HepG2 (cell line): ENCODE measurements around the gene HCRTR1. TPM values are rescaled to one million over a fixed set of nuclear protein-coding genes. Genes with fewer than 3 reads are reported as not detected.

ENCODE experiments used
- ATAC-seq: fragments of 200-7000 bp; cut with Tn5 transposase; 3 replicates; pipeline ENCODE4 v1.9.1; 2020; ENCODE audit warnings: mild to moderate bottlenecking, moderate library complexity
- BruUV-seq: library from RNA; stranded (reverse); fragments of 400-500 nt; replicated peaks from 2 replicates; lab custom pipeline; 2021; lab: Mats Ljungman, UMichigan
- CTCF ChIA-PET: fragments of 300-600 bp; formaldehyde crosslinking; extraction: SDS; loops from one replicate; lab custom pipeline; 2021; ENCODE audit warnings: low total read pairs, inconsistent platforms, low intra/inter-chr PET ratio; lab: Yijun Ruan, JAX
- POLR2A ChIA-PET: fragments of 350-600 bp; sonication (Branson Sonifier 250); formaldehyde crosslinking; loops from one replicate; lab custom pipeline; 2020; ENCODE audit warnings: antibody characterized with exemption, inconsistent platforms; lab: Yijun Ruan, JAX
- DNase-seq: peaks from one replicate; pipeline ENCODE4 v3.0.0-alpha.2; 2015; ENCODE audit warnings: low spot score
- FAIRE-seq: peaks from 3 replicates; lab custom pipeline; 2011; peaks lifted over from hg19 to GRCh38; lab: Jason Lieb, UNC
- H2AFZ ChIP-seq: one replicate; pipeline ENCODE4 v1.6.1; 2011; ENCODE audit warnings: low read length, inconsistent platforms
- H3K27ac ChIP-seq: fragments of 300-600 bp; 3 replicates; pipeline ENCODE4 v1.8.0; 2011; ENCODE audit warnings: mixed run types, mild to moderate bottlenecking, mixed read lengths, low read length, inconsistent platforms; ENCODE audit not compliant: insufficient read depth; ENCODE audit errors: extremely low read length
- H3K27me3 ChIP-seq, 2 experiments: fragments of 200-600 bp in 1 of 2; 2 replicates in 1 of 2; 3 replicates in 1 of 2; pipeline versions ENCODE4 v1.6.0 to v1.8.0; 2011; ENCODE audit warnings: low read length in 2 of 2, mild to moderate bottlenecking in 2 of 2, moderate library complexity in 2 of 2, inconsistent platforms in 1 of 2; ENCODE audit not compliant: insufficient read depth in 2 of 2, control insufficient read depth in 1 of 2
- H3K36me3 ChIP-seq, 2 experiments: fragments of 200-600 bp in 1 of 2; replicated peaks in 1 of 2; 2 replicates in 1 of 2; 3 replicates in 1 of 2; pipeline versions ENCODE4 v1.5.1 to v1.8.0; 2011; ENCODE audit warnings: low read length in 2 of 2, inconsistent platforms in 1 of 2; ENCODE audit not compliant: insufficient read depth in 2 of 2, control insufficient read depth in 1 of 2
- H3K4me1 ChIP-seq: 2 replicates; pipeline ENCODE4 v1.5.1; 2012; ENCODE audit warnings: low read length, inconsistent platforms; ENCODE audit not compliant: insufficient read depth
- H3K4me2 ChIP-seq: 2 replicates; pipeline ENCODE4 v1.6.0; 2011; ENCODE audit warnings: low read depth, low read length, inconsistent platforms
- H3K4me3 ChIP-seq, 3 experiments: fragments of 200-600 bp in 1 of 3; sonication (generic), shearing (Covaris generic) in 1 of 3; replicated peaks in 1 of 3; 2 replicates each; pipeline ENCODE4 v1.5.1; 2011 to 2016; ENCODE audit warnings: low read length in 3 of 3, inconsistent platforms in 2 of 3, low read depth in 2 of 3, mild to moderate bottlenecking in 2 of 3, control low read depth in 1 of 3, mixed read lengths in 1 of 3; ENCODE audit not compliant: insufficient read depth in 1 of 3
- H3K79me2 ChIP-seq: one replicate; pipeline ENCODE4 v1.6.1; 2011; ENCODE audit warnings: low read length, inconsistent platforms; ENCODE audit not compliant: insufficient read depth
- H3K9ac ChIP-seq: 2 replicates; pipeline ENCODE4 v1.6.0; 2011; ENCODE audit warnings: mild to moderate bottlenecking, low read depth, low read length, inconsistent platforms; ENCODE audit not compliant: insufficient read depth
- H3K9me3 ChIP-seq: 2 replicates; pipeline ENCODE4 v1.5.1; 2012; ENCODE audit warnings: mild to moderate bottlenecking, low read length
- H4K20me1 ChIP-seq: 2 replicates; pipeline ENCODE4 v1.6.0; 2011; ENCODE audit warnings: inconsistent platforms, mild to moderate bottlenecking, low read length, moderate library complexity; ENCODE audit not compliant: insufficient read depth
- GZF1 ChIP-seq: sonication (generic); formaldehyde crosslinking; IDR thresholded peaks from 2 replicates; pipeline ENCODE4 v1.5.1; 2020; ENCODE audit warnings: mild to moderate bottlenecking, missing genetic modification reagents
- MLLT10 ChIP-seq: sonication (generic); formaldehyde crosslinking; IDR thresholded peaks from 2 replicates; pipeline ENCODE4 v1.4.0; 2020; ENCODE audit warnings: missing genetic modification reagents
- PCBP2 ChIP-seq: fragments of 200-400 bp; formaldehyde crosslinking; optimal IDR thresholded peaks from 2 replicates; pipeline ENCODE3; 2018; ENCODE audit warnings: low read length, low read depth; ENCODE audit not compliant: poor library complexity, severe bottlenecking
- RNF219 ChIP-seq: sonication (generic); formaldehyde crosslinking; IDR thresholded peaks from 2 replicates; pipeline ENCODE4 v1.5.0; 2020; ENCODE audit warnings: mild to moderate bottlenecking, missing genetic modification reagents
- RXRB ChIP-seq: IDR thresholded peaks from 2 replicates; pipeline ENCODE4 v1.6.1; 2016; ENCODE audit warnings: borderline replicate concordance, missing genetic modification reagents, missing compliant biosample characterization
- ZBTB33 ChIP-seq: sonication (generic); formaldehyde crosslinking; IDR thresholded peaks from 2 replicates; pipeline ENCODE4 v1.4.0; 2020; ENCODE audit warnings: missing genetic modification reagents
- ZKSCAN8 ChIP-seq: IDR thresholded peaks from 2 replicates; pipeline ENCODE4 v1.6.1; 2016; ENCODE audit warnings: borderline replicate concordance, missing genetic modification reagents, missing compliant biosample characterization
- ZNF136 ChIP-seq: sonication (generic); formaldehyde crosslinking; IDR thresholded peaks from 2 replicates; pipeline ENCODE4 v1.8.1; 2022; ENCODE audit warnings: low read depth, mild to moderate bottlenecking, moderate library complexity, missing genetic modification reagents
- ZNF367 ChIP-seq: sonication (generic); formaldehyde crosslinking; IDR thresholded peaks from 2 replicates; pipeline ENCODE4 v1.4.0; 2020; ENCODE audit warnings: missing genetic modification reagents, borderline replicate concordance
- WGBS: methylation state at CpG from one replicate; pipeline ENCODE4 v1.1.6; 2017; ENCODE audit warnings: low lambda C conversion rate; 5-methylcytosine and 5-hydroxymethylcytosine counted together
- in situ Hi-C: cut with HindIII; loops from 2 replicates; pipeline ENCODE4 v1.10.0; 2017; ENCODE audit warnings: low pct_unique_long_range_greater_than_20kb; ENCODE audit not compliant: extremely low pct_ligation_motif_present
- intact Hi-C: fragments of 100-400 bp; cut with micrococcal nuclease; formaldehyde crosslinking; loops from one replicate; pipeline ENCODE4 v1.10.0; 2022; ENCODE audit not compliant: unreplicated experiment
- polyA plus RNA-seq, 8 experiments: library from polyadenylated mRNA; depleted of rRNA in 3 of 8; stranded (reverse) in 7 of 8; unstranded in 1 of 8; fragments of >200 nt; fragmentation: Illumina TruSeq in 4 of 8; extraction: Trizol in 4 of 8; gene quantifications; 2 replicates each; pipeline versions ENCODE4 v1.2.1 to v1.2.3, GENCODE V29; 2011 to 2016; ENCODE audit warnings: low read depth in 4 of 8, missing spikeins in 1 of 8, mixed read lengths in 1 of 8; ENCODE audit not compliant: insufficient read depth in 1 of 8
- total RNA-seq, 5 experiments: library from RNA; depleted of rRNA; stranded (reverse); fragments of >200 nt; fragmentation: Illumina TruSeq; extraction: Trizol; gene quantifications; 2 replicates each; pipeline ENCODE4 v1.2.3, GENCODE V29; 2016; ENCODE audit warnings: low read depth in 1 of 5
- TF ChIP-seq, protein P1 (sequence below): sonication (generic); formaldehyde crosslinking; IDR thresholded peaks from 2 replicates; pipeline ENCODE4 v1.5.0; 2020; ENCODE audit warnings: mild to moderate bottlenecking, missing genetic modification reagents, moderate library complexity
- TF ChIP-seq, protein P2 (sequence below): sonication (generic); formaldehyde crosslinking; IDR thresholded peaks from 2 replicates; pipeline ENCODE4 v1.4.0; 2020; ENCODE audit warnings: mild to moderate bottlenecking, missing genetic modification reagents

HCRTR1 gene
- total and polyA plus RNA-seq, 2 of the 13 experiments (the other 11 are each of a cell fraction or from before 2014, with no cell fraction given), result not detected

GRCh38 chr1:31663622-31664452, 46.3 kb downstream of the HCRTR1 start:
- no peak overlapping the region for H3K27ac ChIP-seq
- FAIRE-seq (peak; percentile 59), ATAC-seq (peak; percentile 54), DNase-seq (peak; percentile 28)
- no peak overlapping the region for H3K4me2 ChIP-seq
- ChIA-PET CTCF (interaction anchor here (1.2 to 2.2 kb wide), 5 partner anchors 41 to 125 kb away, joined by 3 to 29 read pairs (median 20); no protein-coding TSS in a partner anchor), POLR2A (interaction anchor here (1.2 to 3.8 kb wide), 4 partner anchors 37 to 125 kb away, joined by 3 to 24 read pairs (median 8); partner anchors contain the start of gene COL16A1)
- no peak overlapping the region for H3K4me3 ChIP-seq
- H3K4me1 ChIP-seq, result peaks cover 10% of the 10 kb centered on the region
- H3K36me3 ChIP-seq, result no peaks in the 10 kb centered on the region
- intact Hi-C loops, result loop anchor here (1.0 kb wide), 2 partner anchors 41 to 81 kb away; no protein-coding TSS in a partner anchor
- no peak overlapping the region for H2AFZ ChIP-seq
- no peak overlapping the region for H3K9ac ChIP-seq
- BruUV-seq, result no TSS peak
- 58% methylated on average over 9 of the region's 9 CpGs for WGBS
- H3K27me3 ChIP-seq, result no peaks in the 10 kb centered on the region
- H4K20me1 ChIP-seq, result no peaks in the 10 kb centered on the region
- no peaks in the 10 kb centered on the region for H3K9me3 ChIP-seq
- in situ Hi-C loops, result no loop called here
- H3K79me2 ChIP-seq, result no peaks in the 10 kb centered on the region
- TF ChIP-seq ZBTB33 (peak; percentile 53; the same call in 1 of the 2 replicates), ZKSCAN8 (CRISPR knock-in tag) (no peak), RNF219 (CRISPR knock-in tag) (no peak), ZNF367 (CRISPR knock-in tag) (no peak), RXRB (0 out of 2 replicates have a peak, but pooled peaks have one; percentile 22), ZNF136 (CRISPR knock-in tag) (no peak), GZF1 (CRISPR knock-in tag) (no peak), PCBP2 (peak; percentile 54), MLLT10 (no peak)
- TF ChIP-seq, protein P1, sequence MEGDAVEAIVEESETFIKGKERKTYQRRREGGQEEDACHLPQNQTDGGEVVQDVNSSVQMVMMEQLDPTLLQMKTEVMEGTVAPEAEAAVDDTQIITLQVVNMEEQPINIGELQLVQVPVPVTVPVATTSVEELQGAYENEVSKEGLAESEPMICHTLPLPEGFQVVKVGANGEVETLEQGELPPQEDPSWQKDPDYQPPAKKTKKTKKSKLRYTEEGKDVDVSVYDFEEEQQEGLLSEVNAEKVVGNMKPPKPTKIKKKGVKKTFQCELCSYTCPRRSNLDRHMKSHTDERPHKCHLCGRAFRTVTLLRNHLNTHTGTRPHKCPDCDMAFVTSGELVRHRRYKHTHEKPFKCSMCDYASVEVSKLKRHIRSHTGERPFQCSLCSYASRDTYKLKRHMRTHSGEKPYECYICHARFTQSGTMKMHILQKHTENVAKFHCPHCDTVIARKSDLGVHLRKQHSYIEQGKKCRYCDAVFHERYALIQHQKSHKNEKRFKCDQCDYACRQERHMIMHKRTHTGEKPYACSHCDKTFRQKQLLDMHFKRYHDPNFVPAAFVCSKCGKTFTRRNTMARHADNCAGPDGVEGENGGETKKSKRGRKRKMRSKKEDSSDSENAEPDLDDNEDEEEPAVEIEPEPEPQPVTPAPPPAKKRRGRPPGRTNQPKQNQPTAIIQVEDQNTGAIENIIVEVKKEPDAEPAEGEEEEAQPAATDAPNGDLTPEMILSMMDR, result peak; percentile 93
- TF ChIP-seq, protein P2, sequence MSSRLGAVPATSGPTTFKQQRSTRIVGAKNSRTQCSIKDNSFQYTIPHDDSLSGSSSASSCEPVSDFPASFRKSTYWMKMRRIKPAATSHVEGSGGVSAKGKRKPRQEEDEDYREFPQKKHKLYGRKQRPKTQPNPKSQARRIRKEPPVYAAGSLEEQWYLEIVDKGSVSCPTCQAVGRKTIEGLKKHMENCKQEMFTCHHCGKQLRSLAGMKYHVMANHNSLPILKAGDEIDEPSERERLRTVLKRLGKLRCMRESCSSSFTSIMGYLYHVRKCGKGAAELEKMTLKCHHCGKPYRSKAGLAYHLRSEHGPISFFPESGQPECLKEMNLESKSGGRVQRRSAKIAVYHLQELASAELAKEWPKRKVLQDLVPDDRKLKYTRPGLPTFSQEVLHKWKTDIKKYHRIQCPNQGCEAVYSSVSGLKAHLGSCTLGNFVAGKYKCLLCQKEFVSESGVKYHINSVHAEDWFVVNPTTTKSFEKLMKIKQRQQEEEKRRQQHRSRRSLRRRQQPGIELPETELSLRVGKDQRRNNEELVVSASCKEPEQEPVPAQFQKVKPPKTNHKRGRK, result no peak
